ENCODE data around the gene DSCAML1. TPM values are rescaled to one million over a fixed set of nuclear protein-coding genes. Genes with fewer than 3 reads are reported as not detected.

DSCAML1 gene
- total and polyA plus RNA-seq, 9 of the 15 experiments (the other 6 are each of a cell fraction or from before 2014, with no cell fraction given) = not detected

- H4K20me1 ChIP-seq (replicated peaks; ENCODE audit: control insufficient read depth, insufficient read depth, low read length) = 0 out of 2 replicates have a peak, but pooled peaks cover 5% of the 10 kb centered on the region
- no peak overlapping the region for H3K9ac ChIP-seq (ENCODE audit: insufficient read depth in 1 of 2, low read depth in 2 of 2, low read length in 2 of 2)
- WGBS (ENCODE audit: insufficient coverage, low coverage, missing lambda C conversion rate) = 0% methylated on average over 10 of the region's 12 CpGs
- in situ Hi-C loops (cut with MboI) = no loop called here
- H3K9me3 ChIP-seq (replicated peaks; ENCODE audit: control insufficient read depth, insufficient read depth, low read depth, low read length) = no peaks in the 10 kb centered on the region
- ChIA-PET POLR2A (no interaction called here), CTCF (ENCODE audit: low intra/inter-chr PET ratio) (no interaction called here)
- FAIRE-seq (no peak), DNase-seq (ENCODE audit: extremely low read depth in 1 of 4, low spot score in 3 of 4) (no peak), ATAC-seq (no peak)
- BruUV-seq (replicated peaks) = no TSS peak
- H3K27ac ChIP-seq (ENCODE audit: extremely low read depth, low read depth, low read length) = no peak overlapping the region
- no peak overlapping the region for H3K4me2 ChIP-seq (ENCODE audit: insufficient read depth, low read length)
- H3K4me1 ChIP-seq (replicated peaks in 1 of 2; ENCODE audit: control insufficient read depth in 2 of 2, insufficient read depth in 2 of 2, low read length in 2 of 2) = no peaks in the 10 kb centered on the region; a peak in 1 of 5 replicates
- H3K9me1 ChIP-seq (ENCODE audit: control insufficient read depth, insufficient read depth, low read length) = no peaks in the 10 kb centered on the region
- no peak for TF ChIP-seq DDX20 (tag; IDR thresholded peaks at IDR 0.05; ENCODE audit: low read depth)
- TF ChIP-seq, protein P1, sequence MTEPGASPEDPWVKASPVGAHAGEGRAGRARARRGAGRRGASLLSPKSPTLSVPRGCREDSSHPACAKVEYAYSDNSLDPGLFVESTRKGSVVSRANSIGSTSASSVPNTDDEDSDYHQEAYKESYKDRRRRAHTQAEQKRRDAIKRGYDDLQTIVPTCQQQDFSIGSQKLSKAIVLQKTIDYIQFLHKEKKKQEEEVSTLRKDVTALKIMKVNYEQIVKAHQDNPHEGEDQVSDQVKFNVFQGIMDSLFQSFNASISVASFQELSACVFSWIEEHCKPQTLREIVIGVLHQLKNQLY (CRISPR knock-in tag; conservative IDR thresholded peaks at IDR 0.05) = no peak
- no peak for TF ChIP-seq RBM14 (IDR thresholded peaks at IDR 0.05; ENCODE audit: borderline replicate concordance, insufficient read depth, low read depth, low read length)
- TF ChIP-seq CXXC5 (CRISPR knock-in tag; IDR thresholded peaks at IDR 0.05) = no peak
- no peak for TF ChIP-seq ZSCAN29 (IDR thresholded peaks at IDR 0.05)
- TF ChIP-seq ADNP (tag; IDR thresholded peaks at IDR 0.05) = no peak
- no peak for TF ChIP-seq VEZF1 (CRISPR knock-in tag; IDR thresholded peaks at IDR 0.05)
- no peak for TF ChIP-seq ARHGAP35 (IDR thresholded peaks at IDR 0.05; ENCODE audit: partially characterized antibody)
- TF ChIP-seq ZNF668 (CRISPR knock-in tag; IDR thresholded peaks at IDR 0.05) = no peak
- no peak for TF ChIP-seq ZNF639 (CRISPR knock-in tag; conservative IDR thresholded peaks at IDR 0.05 in 1 of 2, IDR thresholded peaks at IDR 0.05 in 1 of 2)
- no peak for TF ChIP-seq SAFB (IDR thresholded peaks at IDR 0.05; ENCODE audit: borderline replicate concordance, low read depth, low read length)
- TF ChIP-seq, protein P2, sequence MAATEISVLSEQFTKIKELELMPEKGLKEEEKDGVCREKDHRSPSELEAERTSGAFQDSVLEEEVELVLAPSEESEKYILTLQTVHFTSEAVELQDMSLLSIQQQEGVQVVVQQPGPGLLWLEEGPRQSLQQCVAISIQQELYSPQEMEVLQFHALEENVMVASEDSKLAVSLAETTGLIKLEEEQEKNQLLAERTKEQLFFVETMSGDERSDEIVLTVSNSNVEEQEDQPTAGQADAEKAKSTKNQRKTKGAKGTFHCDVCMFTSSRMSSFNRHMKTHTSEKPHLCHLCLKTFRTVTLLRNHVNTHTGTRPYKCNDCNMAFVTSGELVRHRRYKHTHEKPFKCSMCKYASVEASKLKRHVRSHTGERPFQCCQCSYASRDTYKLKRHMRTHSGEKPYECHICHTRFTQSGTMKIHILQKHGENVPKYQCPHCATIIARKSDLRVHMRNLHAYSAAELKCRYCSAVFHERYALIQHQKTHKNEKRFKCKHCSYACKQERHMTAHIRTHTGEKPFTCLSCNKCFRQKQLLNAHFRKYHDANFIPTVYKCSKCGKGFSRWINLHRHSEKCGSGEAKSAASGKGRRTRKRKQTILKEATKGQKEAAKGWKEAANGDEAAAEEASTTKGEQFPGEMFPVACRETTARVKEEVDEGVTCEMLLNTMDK (IDR thresholded peaks at IDR 0.05; ENCODE audit: borderline replicate concordance, insufficient read depth, low read depth, low read length, poor library complexity, severe bottlenecking) = no peak
- no peak for TF ChIP-seq SMAD3 (CRISPR knock-in tag; conservative IDR thresholded peaks at IDR 0.05)
- H3K36me3 ChIP-seq (ENCODE audit: control insufficient read depth, insufficient read depth, low read length) = no peaks in the 10 kb centered on the region
- no peak overlapping the region for H2AFZ ChIP-seq (ENCODE audit: low read depth, low read length)
- H3K27me3 ChIP-seq (ENCODE audit: control insufficient read depth in 2 of 2, insufficient read depth in 2 of 2, low read length in 2 of 2) = peaks cover 45 to 78% of the 10 kb centered on the region in 2 experiments
- intact Hi-C loops (cut with micrococcal nuclease) = no loop called here
- H3K4me3 ChIP-seq = no peak overlapping the region
- no peaks in the 10 kb centered on the region for H3K79me2 ChIP-seq (ENCODE audit: control insufficient read depth, insufficient read depth, low read length)
These were observed 90.6 kb downstream of the DSCAML1 start for GRCh38 chr11:117706322-117706814.

Data from K562 (cell line).